A549 (cell line): Measurements from ENCODE around the gene EXOC3.

Experiments
- CHD2 ChIP-seq: fragments of 150-350 bp; IDR thresholded peaks from 2 replicates; pipeline ENCODE4 v1.6.1; 2014; ENCODE audit warnings: low read length; ENCODE audit not compliant: partially characterized antibody
- CHD4 ChIP-seq: fragments of 200-600 bp; sonication (generic); IDR thresholded peaks from 2 replicates; pipeline ENCODE4 v1.6.1; 2016; ENCODE audit warnings: antibody characterized with exemption, mild to moderate bottlenecking, borderline replicate concordance
- CTCF ChIP-seq: fragments of >200 bp; sonication (Bioruptor Twin); formaldehyde crosslinking; IDR thresholded peaks from 3 replicates; pipeline ENCODE4 v1.5.1; 2016
- ESRRA ChIP-seq: fragments of 150-350 bp; IDR thresholded peaks from 2 replicates; pipeline ENCODE4 v1.6.1; 2014; ENCODE audit warnings: mild to moderate bottlenecking, low read length, borderline replicate concordance
- FOSL2 ChIP-seq, 2 experiments: fragments of 450-650 bp in 1 of 2; fragments of >200 bp in 1 of 2; sonication (Bioruptor Twin) in 1 of 2; formaldehyde crosslinking; IDR thresholded peaks; 2 replicates each; pipeline versions ENCODE4 v1.5.0 to v1.6.1; 2016 to 2020; ENCODE audit warnings: mild to moderate bottlenecking in 1 of 2, moderate library complexity in 1 of 2
- HDAC2 ChIP-seq: fragments of 200-600 bp; sonication (generic); IDR thresholded peaks from 2 replicates; pipeline ENCODE4 v1.6.1; 2016
- HOXA7 ChIP-seq: fragments of 250-450 bp; sonication (Bioruptor Pico); IDR thresholded peaks from 2 replicates; pipeline ENCODE4 v1.5.0; 2020; ENCODE audit warnings: mild to moderate bottlenecking, moderate library complexity
- NR3C1 ChIP-seq: fragments of >200 bp; sonication (Bioruptor Twin); formaldehyde crosslinking; IDR thresholded peaks from 3 replicates; pipeline ENCODE4 v1.6.1; 2017
- POLR2A ChIP-seq: IDR thresholded peaks from 2 replicates; pipeline ENCODE4 v1.6.1; 2012; ENCODE audit warnings: mild to moderate bottlenecking, low read length
- RAD21 ChIP-seq, 2 experiments: fragments of >200 bp in 1 of 2; sonication (Bioruptor Twin) in 1 of 2; formaldehyde crosslinking in 1 of 2; IDR thresholded peaks in 1 of 2; conservative IDR thresholded peaks in 1 of 2; 2 replicates in 1 of 2; 3 replicates in 1 of 2; pipeline ENCODE4 v1.6.1; 2012 to 2018; ENCODE audit warnings: inconsistent platforms in 1 of 2
- ZFP36 ChIP-seq: fragments of 450-650 bp; IDR thresholded peaks from 2 replicates; pipeline ENCODE4 v1.6.1; 2014; ENCODE audit warnings: borderline replicate concordance; ENCODE audit not compliant: partially characterized antibody

DNA sequence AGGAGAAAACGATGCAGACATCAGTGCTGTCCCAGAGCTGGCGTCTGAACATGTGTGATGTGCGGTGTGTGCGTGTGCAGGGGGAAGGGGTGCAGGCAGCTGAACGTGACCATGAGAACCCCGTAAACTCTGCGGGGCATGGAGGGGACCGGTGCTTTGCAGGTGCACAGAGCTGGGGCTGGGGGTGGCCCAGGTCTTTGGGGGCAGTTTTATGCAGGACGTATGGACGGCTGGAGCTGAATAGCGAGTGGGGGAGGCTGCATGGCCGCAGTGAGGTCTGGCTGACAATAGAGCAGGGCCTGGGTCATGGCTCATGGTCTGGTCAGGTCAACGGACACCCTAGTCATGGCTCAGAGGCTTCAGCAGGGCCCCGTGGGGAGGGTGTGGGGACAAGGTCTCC, 3.3 kb upstream of the EXOC3 start:
- TF ChIP-seq CTCF (no peak), CHD4 (no peak), ESRRA (no peak), POLR2A (no peak; the same call in 1 of the 2 replicates), RAD21 (conservative IDR thresholded peaks at IDR 0.05 in 1 of 2, IDR thresholded peaks at IDR 0.05 in 1 of 2) (no peak), ZFP36 (no peak), CHD2 (no peak), HDAC2 (no peak), HOXA7 (CRISPR knock-in tag) (no peak), FOSL2 (IDR thresholded peaks at IDR 0.05) (no peak), FOSL2 (CRISPR knock-in tag; IDR thresholded peaks at IDR 0.05) (no peak), NR3C1 (no peak)
